Skin of body (tissue), 2 donors: ENCODE measurements around the gene DMAC2. TPM values are rescaled to one million over a fixed set of nuclear protein-coding genes. Genes with fewer than 3 reads are reported as not detected.
"Not testable (repeated sequence)": the region's sequence is repeated elsewhere in the genome, so short reads cannot be mapped to it uniquely, and the experiment has no call there.

Experiments used
- DNase-seq: peaks from one replicate; lab custom pipeline; 2025; lab: John Stamatoyannopoulos, UW
- total RNA-seq: library from RNA; depleted of rRNA; stranded (reverse); fragments of >200 nt; gene quantifications from one replicate; pipeline ENCODE4 v1.2.3, GENCODE V29; 2014

DMAC2 gene
- total RNA-seq, 1 donor from 2014 or later, result 14.4 TPM

- DNase-seq, result no peak
Measured at GRCh38 chr19:41422955-41423354, 16.8 kb downstream of the DMAC2 start.

DNA sequence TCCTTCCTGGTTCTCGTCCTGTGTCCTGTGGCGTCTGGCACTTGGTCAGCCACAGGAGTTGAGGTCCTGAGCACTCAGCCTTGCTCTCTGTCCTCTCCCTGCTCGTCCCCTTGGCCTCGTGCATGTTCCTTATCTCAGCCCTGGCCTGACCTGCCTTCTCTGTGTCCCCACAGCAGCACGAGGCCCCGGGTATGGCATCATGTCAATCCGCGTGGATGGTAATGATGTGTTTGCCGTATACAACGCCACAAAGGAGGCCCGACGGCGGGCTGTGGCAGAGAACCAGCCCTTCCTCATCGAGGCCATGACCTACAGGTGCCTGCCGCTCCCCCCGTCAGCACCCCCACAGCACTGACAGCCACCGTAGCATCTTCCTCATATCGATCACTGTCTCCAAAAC lies 17.3 kb downstream of the DMAC2 start:
- no peak for DNase-seq

GRCh38 chr19:41421973-41422372 lies 17.7 kb downstream of the DMAC2 start:
- DNase-seq, result no peak

- no peak for DNase-seq
Measured at GRCh38 chr19:41421314-41421713, 18.4 kb downstream of the DMAC2 start.

- DNase-seq, result no peak
Measured at GRCh38 chr19:41420101-41420880, 19.4 kb downstream of the DMAC2 start.

- no peak for DNase-seq
Measured at GRCh38 chr19:41416194-41416674, 23.5 kb downstream of the DMAC2 start.

- DNase-seq, result no peak
Measured at GRCh38 chr19:41415154-41415571, 24.5 kb downstream of the DMAC2 start.

DNA sequence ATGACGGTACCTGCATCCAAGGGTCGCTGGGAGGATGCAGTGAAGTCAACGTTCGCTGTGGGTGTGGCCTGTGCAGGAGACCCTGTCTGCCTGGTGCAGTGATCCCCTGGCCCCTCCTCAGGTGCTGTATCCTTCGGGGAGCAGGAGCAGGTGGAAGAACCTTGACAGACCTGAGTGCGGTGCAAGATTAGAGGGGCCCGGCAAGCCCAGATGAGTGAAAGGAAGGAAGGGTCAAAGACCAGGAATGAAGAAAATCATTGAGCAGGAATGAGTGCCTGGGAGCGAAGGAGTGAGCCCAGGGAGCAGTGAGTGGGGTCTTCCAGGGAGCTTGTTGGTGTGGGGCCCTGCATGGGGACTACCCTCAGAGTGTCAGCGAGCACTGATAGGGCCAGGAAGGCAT lies 25.3 kb downstream of the DMAC2 start:
- DNase-seq, result no peak

GRCh38 chr19:41413947-41414346 lies 25.8 kb downstream of the DMAC2 start:
- no peak for DNase-seq

- DNase-seq, result no peak
Measured at GRCh38 chr19:41412953-41413352, 26.8 kb downstream of the DMAC2 start.

GRCh38 chr19:41411968-41412265 lies 27.8 kb downstream of the DMAC2 start:
- DNase-seq, result no peak

DNA sequence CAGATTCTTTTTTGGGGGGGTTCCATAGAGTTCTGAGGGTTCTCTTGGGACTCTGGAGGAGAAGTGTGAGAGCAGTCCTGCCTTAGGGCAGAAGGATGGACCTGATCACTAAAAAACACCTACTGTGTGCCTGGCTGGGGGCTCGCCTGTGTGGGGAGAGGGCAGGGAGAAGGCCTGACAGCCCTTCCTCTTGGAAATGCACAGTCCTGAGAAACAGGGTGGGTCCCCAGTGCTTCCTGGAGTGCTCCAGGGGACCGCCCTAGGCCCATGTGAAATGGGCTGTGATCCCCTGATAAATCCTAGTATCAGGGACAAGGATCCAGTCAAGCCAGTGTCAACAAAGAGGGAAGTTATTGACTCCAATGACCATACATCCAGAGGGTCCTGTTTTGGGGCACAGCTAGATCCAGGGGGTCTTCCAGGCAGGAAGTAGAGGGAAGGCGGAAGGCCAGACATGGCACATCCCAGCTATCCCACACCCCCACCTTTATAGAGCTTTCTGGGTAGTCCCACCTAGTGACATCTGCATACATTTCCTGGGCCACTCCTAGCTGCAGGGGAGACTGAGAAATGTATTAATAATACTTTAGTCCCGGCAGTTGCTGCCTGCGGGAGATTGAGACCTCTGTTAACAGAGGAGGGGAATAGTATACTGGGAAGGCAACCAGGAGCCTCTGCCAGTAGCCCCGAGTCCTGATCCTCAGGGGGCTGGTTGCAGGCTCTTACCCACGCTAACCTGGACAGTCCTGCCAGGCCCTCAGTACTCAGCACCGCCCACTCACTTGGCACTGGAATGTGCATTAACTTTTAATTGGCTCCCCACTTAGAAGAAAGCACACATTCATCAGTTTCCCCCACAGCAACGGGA lies 28.4 kb downstream of the DMAC2 start:
- no peak for DNase-seq

DNA sequence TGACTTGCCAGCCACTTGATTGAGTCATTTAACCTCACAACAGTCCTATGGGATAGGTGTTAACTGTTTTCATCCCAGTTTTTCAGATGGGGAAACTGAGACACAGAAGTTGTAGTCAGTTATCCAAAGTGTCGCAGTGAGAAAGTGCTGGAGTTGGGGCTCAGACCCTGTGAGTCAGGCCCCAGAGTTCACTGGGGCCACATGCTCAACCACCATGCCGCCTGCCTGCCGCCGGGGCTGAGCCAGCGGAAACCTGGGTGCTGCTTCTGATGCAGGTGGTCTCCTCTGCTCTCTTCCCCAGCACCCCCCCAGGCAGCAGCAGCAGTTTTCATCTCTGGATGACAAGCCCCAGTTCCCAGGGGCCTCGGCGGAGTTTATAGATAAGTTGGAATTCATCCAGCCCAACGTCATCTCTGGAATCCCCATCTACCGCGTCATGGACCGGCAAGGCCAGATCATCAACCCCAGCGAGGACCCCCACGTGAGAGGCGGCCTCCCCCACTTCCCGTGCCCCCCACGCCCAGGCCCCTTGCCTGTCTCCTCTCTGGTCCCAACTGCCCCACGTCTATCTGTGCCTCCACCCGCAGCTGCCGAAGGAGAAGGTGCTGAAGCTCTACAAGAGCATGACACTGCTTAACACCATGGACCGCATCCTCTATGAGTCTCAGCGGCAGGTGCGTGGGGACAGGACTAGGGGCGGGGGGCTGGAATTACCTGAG lies 29.2 kb downstream of the DMAC2 start:
- DNase-seq, result no peak

GRCh38 chr19:41409288-41409687 lies 30.4 kb downstream of the DMAC2 start:
- no peak for DNase-seq

- DNase-seq, result not testable (repeated sequence)
Measured at GRCh38 chr19:41408846-41409245, 30.9 kb downstream of the DMAC2 start.

GRCh38 chr19:41408256-41408655 lies 31.5 kb downstream of the DMAC2 start:
- no peak for DNase-seq

GRCh38 chr19:41407271-41407670 lies 32.4 kb downstream of the DMAC2 start:
- DNase-seq, result no peak

- no peak for DNase-seq
Measured at GRCh38 chr19:41405776-41406175, 33.9 kb downstream of the DMAC2 start.

DNA sequence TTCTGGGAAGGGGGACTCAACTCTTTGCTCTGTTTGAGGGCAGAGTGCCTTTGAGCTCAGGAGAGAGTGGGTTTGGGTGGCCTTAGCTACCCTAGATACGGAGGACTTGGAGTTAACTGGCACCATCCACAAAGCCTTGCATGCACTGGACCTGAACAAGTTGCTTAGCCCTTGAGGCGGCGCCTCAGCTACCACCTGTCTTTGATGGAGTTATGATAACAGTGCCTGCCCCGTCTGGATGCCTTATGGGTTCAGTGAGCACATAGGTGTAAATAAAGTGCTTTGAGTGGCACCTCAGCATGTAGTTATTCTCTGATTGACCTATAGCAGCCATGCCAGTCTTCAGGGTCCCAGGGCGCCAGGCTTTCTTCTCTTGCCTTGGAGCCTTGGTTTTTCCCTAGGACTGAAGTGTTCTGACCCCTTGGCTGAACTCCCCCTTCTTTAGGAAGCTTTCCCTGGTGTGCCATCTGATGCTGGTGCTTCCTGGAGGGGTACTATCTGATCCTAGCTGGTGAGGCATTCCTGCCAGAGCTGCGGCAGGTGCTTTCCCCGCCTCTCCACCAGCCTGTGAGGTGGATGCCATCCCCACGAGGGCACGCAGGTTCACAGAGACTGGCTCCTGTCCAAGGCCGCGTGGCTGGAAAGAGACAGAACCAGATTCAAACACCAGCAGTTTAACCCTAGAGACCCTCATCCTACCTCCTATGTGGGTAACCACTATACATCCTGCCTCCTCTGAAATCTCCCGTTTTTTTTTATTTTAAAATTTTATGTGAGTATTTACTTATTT lies 36.3 kb downstream of the DMAC2 start:
- no peak for DNase-seq

DNA sequence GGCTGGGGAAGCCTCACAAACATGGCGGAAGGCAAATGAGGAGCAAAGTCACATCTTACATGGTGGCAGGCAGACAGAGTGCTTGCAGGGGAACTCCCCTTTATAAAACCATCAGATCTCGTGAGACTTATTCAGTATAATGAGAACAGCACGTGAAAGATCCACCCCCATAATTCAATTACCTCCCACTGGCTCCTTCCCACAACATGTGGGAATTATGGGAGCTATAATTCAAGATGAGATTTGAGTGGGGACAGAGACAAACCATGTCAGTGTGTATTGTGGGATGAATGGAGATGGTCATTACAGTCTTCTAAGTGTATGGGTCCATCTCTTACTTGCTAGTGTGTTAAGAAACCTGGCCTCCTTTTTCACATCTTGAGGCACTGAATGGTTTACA lies 37.7 kb downstream of the DMAC2 start:
- no peak for DNase-seq

GRCh38 chr19:41401483-41401882 lies 38.2 kb downstream of the DMAC2 start:
- no peak for DNase-seq
